ENCODE measurements around the gene RASGRP4. TPM values are rescaled to one million over a fixed set of nuclear protein-coding genes. Genes with fewer than 3 reads are reported as not detected.

The RASGRP4 gene
- total RNA-seq, 2 experiments from 2014 or later: 1.0 to 1.3 TPM

DNA sequence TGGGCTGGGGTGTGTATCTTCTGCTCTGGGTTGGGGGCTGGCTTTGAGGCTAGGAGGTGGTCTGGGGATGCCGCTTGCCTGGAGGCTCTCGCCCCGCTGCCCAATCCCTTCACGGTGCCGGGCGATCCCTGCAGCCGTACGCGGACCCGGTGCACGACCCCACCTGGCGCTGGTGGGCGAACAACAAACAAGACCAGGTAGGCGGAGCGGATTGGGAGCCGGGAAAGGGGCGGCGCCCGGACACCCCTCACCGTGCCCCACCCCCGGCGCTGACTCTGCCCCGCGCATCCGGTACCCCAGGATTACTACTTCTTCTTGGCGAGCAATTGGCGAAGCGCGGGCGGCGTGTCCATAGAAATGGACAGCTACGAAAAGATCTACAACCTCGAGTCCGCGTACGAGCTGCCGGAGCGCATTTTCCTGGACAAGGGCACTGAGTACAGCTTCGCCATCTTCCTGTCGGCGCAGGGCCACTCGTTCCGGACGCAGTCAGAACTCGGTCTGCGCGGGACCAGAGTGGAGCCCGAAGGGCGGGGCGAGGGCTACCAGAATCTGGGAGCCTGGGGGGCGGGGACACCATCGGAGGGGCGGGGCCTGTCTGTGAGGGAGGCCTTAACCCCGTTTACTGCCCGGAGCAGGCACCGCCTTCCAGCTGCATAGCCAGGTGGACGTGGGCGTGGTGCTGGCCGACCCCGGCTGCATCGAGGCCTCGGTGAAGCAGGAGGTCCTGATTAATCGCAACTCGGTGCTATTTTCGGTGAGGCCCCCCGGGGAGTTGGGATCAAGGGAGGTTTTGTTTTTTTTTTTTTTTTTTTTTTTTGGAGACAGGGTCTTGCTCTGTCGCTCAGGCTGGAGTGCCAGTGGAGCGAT lies 63.7 kb downstream of the RASGRP4 start:
- ChIA-PET POLR2A (interaction anchor here (0.8 to 1.3 kb wide), 2 partner anchors 12 to 14 kb away, joined by 3 read pairs; no protein-coding TSS in a partner anchor), CTCF (interaction anchor here (0.7 to 1.1 kb wide), 5 partner anchors 12 to 314 kb away, joined by 3 to 4 read pairs (median 3); partner anchors contain the start of genes PSMD8 and SPRED3)

- POLR2A ChIA-PET: interaction anchor here (0.8 to 1.3 kb wide), 3 partner anchors 12 to 41 kb away, joined by 3 read pairs; partner anchors contain the start of gene FAM98C
- CTCF ChIA-PET: interaction anchor here (1.1 to 2.6 kb wide), 3 partner anchors 13 to 118 kb away, joined by 3 to 9 read pairs (median 3); partner anchors contain the start of gene PSMD8
Measured at GRCh38 chr19:38361633-38362075, 64.4 kb downstream of the RASGRP4 start.

DNA sequence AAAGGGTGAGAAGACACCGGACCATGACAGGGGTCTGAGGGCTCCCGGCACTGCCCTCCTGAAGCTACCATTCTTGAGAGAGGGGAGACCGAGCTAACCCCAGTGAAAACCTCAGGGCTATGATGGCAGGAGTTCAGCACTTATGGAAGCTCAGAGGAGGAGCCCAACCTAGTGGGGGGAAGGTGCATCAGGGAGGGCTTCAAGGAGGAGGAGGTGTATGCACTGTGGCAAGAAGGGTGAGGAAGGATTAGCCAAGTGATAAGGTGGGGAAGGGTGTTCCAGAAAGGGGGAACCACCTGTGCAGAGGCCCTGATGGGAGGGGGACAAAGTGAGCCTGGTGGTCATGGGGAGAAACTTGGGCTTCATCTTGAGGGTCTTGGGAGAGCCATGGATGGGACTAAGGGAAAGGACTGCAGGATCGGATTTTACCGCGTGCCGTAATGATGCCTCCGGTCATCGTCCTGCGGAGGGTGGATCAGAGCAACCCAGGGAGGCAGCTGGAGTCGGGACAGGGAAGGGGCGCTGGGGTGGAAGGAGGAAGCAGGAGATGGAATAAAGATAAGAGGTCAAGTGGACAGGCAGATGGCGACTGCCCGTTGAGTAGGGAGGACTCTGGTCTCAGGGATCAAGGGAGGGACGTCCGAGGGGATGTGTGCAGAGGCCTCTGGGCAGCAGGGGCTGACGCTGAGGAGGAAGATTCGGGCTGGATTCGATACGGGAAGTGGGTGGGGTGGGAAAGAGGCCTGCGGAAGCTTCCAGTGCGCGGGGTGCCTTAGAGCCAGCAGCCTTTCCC lies 65.0 kb downstream of the RASGRP4 start:
- ChIA-PET POLR2A (interaction anchor here (0.8 kb wide), 1 partner anchor 42 kb away, joined by 3 read pairs; the partner anchor contains the start of gene FAM98C), CTCF (interaction anchor here (0.6 to 2.6 kb wide), 3 partner anchors 42 to 117 kb away, joined by 4 to 9 read pairs (median 4); partner anchors contain the start of gene FAM98C)

- ChIA-PET CTCF (interaction anchor here (0.6 to 2.6 kb wide), 3 partner anchors 43 to 116 kb away, joined by 4 to 9 read pairs (median 4); partner anchors contain the start of gene FAM98C), POLR2A (no interaction called here)
Measured at GRCh38 chr19:38360351-38360750, 65.7 kb downstream of the RASGRP4 start.

DNA sequence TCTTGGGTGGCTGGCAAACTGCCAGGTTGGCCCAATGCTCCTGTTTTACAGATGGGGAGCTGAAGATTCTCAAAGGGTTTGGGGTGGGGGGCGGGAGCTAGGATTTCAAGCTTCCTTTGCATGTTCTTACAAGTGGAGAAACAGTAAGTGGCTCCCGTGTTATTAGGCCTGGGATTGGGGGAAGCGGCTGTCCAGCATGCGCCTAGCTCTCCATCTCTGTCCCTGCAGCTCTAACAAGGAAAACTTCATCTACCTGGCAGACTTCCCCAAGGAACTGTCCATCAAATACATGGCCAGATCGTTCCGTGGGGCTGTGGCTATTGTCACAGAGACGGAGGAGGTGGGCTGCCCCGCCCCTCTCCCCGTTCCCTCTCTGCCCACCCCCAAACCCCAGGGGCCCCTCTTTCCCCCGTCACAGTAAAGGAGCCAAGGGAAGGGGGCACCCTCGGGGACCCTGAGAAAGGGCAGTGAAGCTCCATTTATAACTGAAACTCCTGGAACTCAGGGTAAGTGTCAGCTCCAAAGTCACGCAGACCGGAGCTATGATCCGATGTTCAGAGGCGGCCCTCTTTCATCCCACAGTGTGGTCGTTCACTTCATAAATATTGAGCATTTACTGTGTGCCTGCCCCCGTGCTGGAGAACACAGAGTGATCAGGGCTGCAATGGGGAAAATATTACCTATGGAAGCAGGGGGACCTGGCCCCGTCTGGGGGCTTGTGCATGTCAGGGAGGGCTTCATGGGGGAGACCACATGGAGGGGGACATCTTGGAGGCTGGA lies 66.6 kb downstream of the RASGRP4 start:
- ChIA-PET CTCF (interaction anchor here (2.6 kb wide), 1 partner anchor 115 kb away, joined by 9 read pairs; no protein-coding TSS in a partner anchor), POLR2A (no interaction called here)

Other genes starting within 250 kb of the RASGRP4 start
- under 1 TPM; 0.48 to 0.65 TPM for gene DPF1, start 202.0 kb downstream of the RASGRP4 start, total RNA-seq
- gene PPP1R14A, start 169.8 kb downstream of the RASGRP4 start, total RNA-seq: under 1 TPM in 1 of 2 experiments, not detected in 1; 0.25 TPM
- gene SPINT2, start 161.6 kb downstream of the RASGRP4 start, total RNA-seq: 10 to 100 TPM; 19.0 to 20.1 TPM
- gene C19orf33, start 122.0 kb downstream of the RASGRP4 start, total RNA-seq: not detected
- 10 to 100 TPM; 62.4 to 63.0 TPM for gene YIF1B, start 110.3 kb downstream of the RASGRP4 start, total RNA-seq
- 10 to 100 TPM in 1 of 2 experiments, 1 to 10 TPM in 1; 9.2 to 10.3 TPM for gene KCNK6, start 106.4 kb downstream of the RASGRP4 start, total RNA-seq
- gene CATSPERG, start 90.4 kb downstream of the RASGRP4 start, total RNA-seq: 1 to 10 TPM; 1.6 to 2.5 TPM
- gene PSMD8, start 51.6 kb downstream of the RASGRP4 start, total RNA-seq: 100 to 1,000 TPM; 239 to 249 TPM
- under 1 TPM in 1 of 2 experiments, not detected in 1; 0.11 TPM for gene GGN, start 38.2 kb downstream of the RASGRP4 start, total RNA-seq
- under 1 TPM; 0.61 to 0.80 TPM for gene SPRED3, start 37.5 kb downstream of the RASGRP4 start, total RNA-seq
- gene FAM98C, start 23.1 kb downstream of the RASGRP4 start, total RNA-seq: 10 to 100 TPM; 15.0 to 16.0 TPM
- gene RYR1, start 7.5 kb upstream of the RASGRP4 start, total RNA-seq: 1 to 10 TPM in 1 of 2 experiments, under 1 TPM in 1; 0.95 to 1.4 TPM
- 100 to 1,000 TPM; 159 to 165 TPM for gene MAP4K1, start 191.7 kb upstream of the RASGRP4 start, total RNA-seq
- gene EIF3K, start 193.0 kb upstream of the RASGRP4 start, total RNA-seq: 100 to 1,000 TPM; 280 to 286 TPM
- 100 to 1,000 TPM; 292 to 301 TPM for gene ACTN4, start 221.4 kb upstream of the RASGRP4 start, total RNA-seq